ENCODE results near the gene SLC7A9. TPM values are rescaled to one million over a fixed set of nuclear protein-coding genes. Genes with fewer than 3 reads are reported as not detected.
"Not testable (repeated sequence)": the region's sequence is repeated elsewhere in the genome, so short reads cannot be mapped to it uniquely, and the experiment has no call there.

Gene SLC7A9
- total RNA-seq, 3 donors from 2014 or later (not counting 1 experiment from before 2014, with no cell fraction given): 0.75 to 0.80 TPM; not detected in 1

GRCh38 chr19:32869966-32870573 lies 503 bp upstream of the SLC7A9 start:
- H3K9me3 ChIP-seq (ENCODE audit: control insufficient read depth, insufficient read depth, low read length): no peaks in the 10 kb centered on the region
- H3K27ac ChIP-seq (ENCODE audit: low read length): no peak overlapping the region
- TF ChIP-seq CTCF (IDR thresholded peaks at IDR 0.05): no peak
- Mint-ChIP-seq H3K27ac (no peak overlapping the region), H3K36me3 (no peaks in the 10 kb centered on the region), H3K27me3 (ENCODE audit: low read depth in 2 of 2) (no peaks in the 10 kb centered on the region), H3K4me3 (no peak overlapping the region), H3K4me1 (no peaks in the 10 kb centered on the region), H3K9me3 (no peaks in the 10 kb centered on the region)
- 84% methylated on average over 17 of the region's 18 CpGs for WGBS (ENCODE audit: insufficient coverage)
- H3K36me3 ChIP-seq (ENCODE audit: control insufficient read depth, insufficient read depth, low read length): no peaks in the 10 kb centered on the region
- intact Hi-C loops (cut with micrococcal nuclease): no loop called here
- no peak for DNase-seq
- no peaks in the 10 kb centered on the region for H3K4me1 ChIP-seq (ENCODE audit: control insufficient read depth, insufficient read depth, low read length)
- no peaks in the 10 kb centered on the region for H3K27me3 ChIP-seq (ENCODE audit: control insufficient read depth, insufficient read depth, low read length)
- H3K4me3 ChIP-seq (ENCODE audit: low read length): no peak overlapping the region
- no peak for ATAC-seq

- H3K36me3 Mint-ChIP-seq: no peaks in the 10 kb centered on the region
- H3K27me3 ChIP-seq (ENCODE audit: control insufficient read depth, insufficient read depth, low read length): no peaks in the 10 kb centered on the region
- no peaks in the 10 kb centered on the region for H3K4me1 ChIP-seq (ENCODE audit: control insufficient read depth, insufficient read depth, low read length)
- no peaks in the 10 kb centered on the region for H3K36me3 ChIP-seq (ENCODE audit: control insufficient read depth, insufficient read depth, low read length)
- intact Hi-C loops (cut with micrococcal nuclease): no loop called here
- H3K4me3 Mint-ChIP-seq: no peak overlapping the region
- no peaks in the 10 kb centered on the region for H3K4me1 Mint-ChIP-seq
- no peak for TF ChIP-seq CTCF (IDR thresholded peaks at IDR 0.05)
- H3K27ac Mint-ChIP-seq: no peak overlapping the region
- DNase-seq (no peak), ATAC-seq (no peak)
- no peaks in the 10 kb centered on the region for H3K9me3 ChIP-seq (ENCODE audit: control insufficient read depth, insufficient read depth, low read length)
- H3K27ac ChIP-seq (ENCODE audit: low read length): no peak overlapping the region
- H3K9me3 Mint-ChIP-seq: no peaks in the 10 kb centered on the region
- no peaks in the 10 kb centered on the region for H3K27me3 Mint-ChIP-seq (ENCODE audit: low read depth in 2 of 2)
- WGBS (ENCODE audit: insufficient coverage): 94% methylated on average over 19 of the region's 19 CpGs
- H3K4me3 ChIP-seq (ENCODE audit: low read length): no peak overlapping the region
Observed at GRCh38 chr19:32868206-32868950, 1.2 kb downstream of the SLC7A9 start.

GRCh38 chr19:32867436-32867835 lies 2.1 kb downstream of the SLC7A9 start:
- H3K9me3 Mint-ChIP-seq; H3K36me3 Mint-ChIP-seq; H3K4me3 ChIP-seq (ENCODE audit: low read length); intact Hi-C loops (cut with micrococcal nuclease); ATAC-seq; H3K27me3 ChIP-seq (ENCODE audit: control insufficient read depth, insufficient read depth, low read length); H3K27me3 Mint-ChIP-seq (ENCODE audit: low read depth in 2 of 2); DNase-seq; H3K36me3 ChIP-seq (ENCODE audit: control insufficient read depth, insufficient read depth, low read length); H3K9me3 ChIP-seq (ENCODE audit: control insufficient read depth, insufficient read depth, low read length); H3K4me3 Mint-ChIP-seq; H3K4me1 Mint-ChIP-seq; H3K27ac ChIP-seq (ENCODE audit: low read length); H3K4me1 ChIP-seq (ENCODE audit: control insufficient read depth, insufficient read depth, low read length); H3K27ac Mint-ChIP-seq: not testable (repeated sequence)
- 95% methylated on average over 9 of the region's 9 CpGs for WGBS (ENCODE audit: insufficient coverage)

- Mint-ChIP-seq H3K9me3 (no peaks in the 10 kb centered on the region), H3K4me3 (no peak overlapping the region), H3K4me1 (no peaks in the 10 kb centered on the region), H3K36me3 (no peaks in the 10 kb centered on the region), H3K27me3 (ENCODE audit: low read depth in 2 of 2) (no peaks in the 10 kb centered on the region), H3K27ac (no peak overlapping the region)
- ATAC-seq (no peak), DNase-seq (no peak)
- Histone ChIP-seq H3K9me3 (ENCODE audit: control insufficient read depth, insufficient read depth, low read length) (no peaks in the 10 kb centered on the region), H3K36me3 (ENCODE audit: control insufficient read depth, insufficient read depth, low read length) (no peaks in the 10 kb centered on the region), H3K4me1 (ENCODE audit: control insufficient read depth, insufficient read depth, low read length) (no peaks in the 10 kb centered on the region), H3K27ac (ENCODE audit: low read length) (no peak overlapping the region), H3K27me3 (ENCODE audit: control insufficient read depth, insufficient read depth, low read length) (no peaks in the 10 kb centered on the region), H3K4me3 (ENCODE audit: low read length) (no peak overlapping the region)
- no peak for TF ChIP-seq CTCF (IDR thresholded peaks at IDR 0.05)
- 89% methylated on average over 12 of the region's 12 CpGs for WGBS (ENCODE audit: insufficient coverage)
- intact Hi-C loops (cut with micrococcal nuclease): no loop called here
Observed at GRCh38 chr19:32866564-32867265, 2.9 kb downstream of the SLC7A9 start.
